Duodenal mucosa (tissue), 2 donors: ENCODE measurements around the gene ST6GALNAC4.
"Not testable (repeated sequence)": the region's sequence is repeated elsewhere in the genome, so short reads cannot be mapped to it uniquely, and the experiment has no call there.

Experiments used
- H3K27ac ChIP-seq: one replicate; pipeline ENCODE4 v1.7.0; 2013; ENCODE audit warnings: low read depth, low read length
- H3K27me3 ChIP-seq, 2 donors: one replicate each; pipeline ENCODE4 v1.7.0; 2013; ENCODE audit warnings: low read length in 2 of 2, control low read depth in 1 of 2; ENCODE audit not compliant: insufficient read depth in 2 of 2, control insufficient read depth in 1 of 2
- H3K36me3 ChIP-seq, 2 donors: one replicate each; pipeline ENCODE4 v1.7.0; 2013; ENCODE audit warnings: low read length in 2 of 2, control low read depth in 1 of 2; ENCODE audit not compliant: insufficient read depth in 2 of 2, control insufficient read depth in 1 of 2
- H3K4me1 ChIP-seq, 2 donors: one replicate each; pipeline ENCODE4 v1.7.0; 2013; ENCODE audit warnings: low read length in 2 of 2, control low read depth in 1 of 2; ENCODE audit not compliant: insufficient read depth in 2 of 2, control insufficient read depth in 1 of 2
- H3K4me3 ChIP-seq, 2 donors: one replicate each; pipeline ENCODE4 v1.7.0; 2013; ENCODE audit warnings: low read length in 2 of 2, low read depth in 1 of 2
- H3K9ac ChIP-seq, 2 donors: one replicate each; pipeline ENCODE4 v1.7.0; 2013; ENCODE audit warnings: low read length in 2 of 2, low read depth in 1 of 2
- H3K9me3 ChIP-seq, 2 donors: one replicate each; pipeline ENCODE4 v1.7.0; 2013; ENCODE audit warnings: low read length in 2 of 2, control low read depth in 1 of 2; ENCODE audit not compliant: control insufficient read depth in 1 of 2

ST6GALNAC4 gene

DNA sequence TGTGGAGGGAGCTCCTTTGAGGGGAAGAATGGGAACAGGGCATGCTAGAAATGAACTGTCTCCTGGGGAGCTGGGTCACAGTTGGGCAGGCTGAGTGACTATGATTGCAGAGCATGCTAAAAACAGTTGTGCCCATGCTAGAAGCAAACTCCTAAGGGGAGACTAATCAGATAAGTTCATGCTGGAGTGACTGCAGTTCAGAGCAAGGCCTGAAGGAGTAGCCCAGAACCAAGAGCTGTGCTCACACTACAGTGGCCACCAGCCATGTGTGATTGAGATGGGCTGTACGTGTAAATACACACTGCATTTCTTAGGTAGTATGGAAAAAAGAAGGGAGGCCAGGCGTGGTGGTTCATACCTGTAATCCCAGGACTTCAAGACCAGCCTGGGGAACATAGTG is 29.0 kb downstream of the ST6GALNAC4 start:
- Histone ChIP-seq H3K9ac (no peak overlapping the region), H3K36me3 (peaks cover 0 to 23% of the 10 kb centered on the region in 2 donors), H3K27ac (no peak overlapping the region), H3K27me3 (no peaks in the 10 kb centered on the region), H3K4me3 (no peak overlapping the region), H3K4me1 (no peaks in the 10 kb centered on the region), H3K9me3 (peaks cover 0 to 7% of the 10 kb centered on the region in 2 donors)

DNA sequence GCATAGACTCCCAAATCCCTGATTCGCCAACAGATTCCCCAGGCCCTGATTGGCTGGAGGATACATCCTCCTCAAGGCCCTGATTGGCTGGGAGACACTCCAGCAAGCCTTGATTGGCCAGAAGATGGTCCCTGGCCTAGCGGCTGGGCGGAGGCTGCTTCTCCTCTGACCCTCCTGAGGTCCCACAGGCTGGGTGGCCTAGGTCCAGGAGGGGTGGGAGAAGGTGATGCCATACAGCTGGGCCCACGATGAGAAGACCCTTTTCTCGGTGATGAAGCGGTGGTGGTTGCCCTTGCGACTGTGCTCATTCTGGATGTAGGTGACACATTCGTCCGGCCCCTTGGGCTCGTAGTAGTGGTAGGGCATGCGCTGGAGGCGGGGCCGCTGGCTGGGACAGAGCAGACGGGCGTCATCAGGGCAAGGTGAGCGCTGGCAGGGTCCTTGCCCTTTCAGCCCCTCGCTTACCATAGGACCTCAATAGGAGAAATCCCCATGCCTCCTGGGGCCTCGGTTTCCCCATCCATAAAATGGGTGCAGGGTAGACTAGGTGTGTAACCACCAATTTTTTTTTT is 30.4 kb downstream of the ST6GALNAC4 start:
- Histone ChIP-seq H3K27ac (no peak overlapping the region), H3K36me3 (peaks cover 0 to 22% of the 10 kb centered on the region in 2 donors), H3K4me1 (no peaks in the 10 kb centered on the region), H3K27me3 (no peaks in the 10 kb centered on the region), H3K9ac (no peak overlapping the region), H3K4me3 (no peak overlapping the region), H3K9me3 (no peaks in the 10 kb centered on the region)

DNA sequence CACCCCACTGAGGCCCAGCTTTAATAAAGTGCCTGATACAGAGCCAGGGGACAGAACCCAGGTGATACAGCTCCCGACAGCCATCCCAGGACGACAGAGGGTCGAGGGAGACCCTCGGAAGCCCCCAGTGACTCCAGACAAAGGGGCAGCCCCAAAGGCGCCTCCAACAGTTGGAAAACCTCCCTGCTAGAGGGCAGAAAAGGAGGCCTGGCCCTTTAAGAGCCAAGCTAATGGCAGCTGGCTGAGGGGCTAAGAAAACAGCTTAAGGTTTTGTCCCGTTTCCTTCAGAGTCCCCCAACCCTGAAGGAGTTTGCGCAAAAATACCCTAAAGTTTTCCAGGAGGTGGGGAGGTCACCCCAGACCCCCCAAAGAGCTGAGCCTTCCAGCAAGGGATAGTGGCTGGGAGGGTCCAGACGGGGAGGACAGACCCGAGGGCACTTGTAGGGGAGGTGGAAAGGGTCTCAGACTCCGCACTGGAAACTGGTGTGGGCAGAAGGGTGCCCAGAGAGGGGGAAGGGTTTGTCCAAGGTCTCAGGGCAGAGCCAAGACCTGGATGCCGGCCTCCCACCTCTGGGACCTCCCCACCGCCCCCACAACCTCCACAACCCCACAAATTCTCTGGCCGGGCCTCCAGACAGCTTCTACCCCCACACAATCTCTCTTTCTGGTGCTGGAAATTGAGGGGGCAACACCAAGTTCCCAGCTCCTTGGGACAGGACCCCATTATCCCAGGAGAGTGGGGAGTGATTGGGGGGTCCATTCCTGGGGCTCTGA is 31.1 kb downstream of the ST6GALNAC4 start:
- Histone ChIP-seq H3K9me3 (no peaks in the 10 kb centered on the region), H3K4me3 (no peak overlapping the region), H3K36me3 (peaks cover 0 to 22% of the 10 kb centered on the region in 2 donors), H3K27ac (no peak overlapping the region), H3K27me3 (no peaks in the 10 kb centered on the region), H3K4me1 (no peaks in the 10 kb centered on the region), H3K9ac (no peak overlapping the region)

DNA sequence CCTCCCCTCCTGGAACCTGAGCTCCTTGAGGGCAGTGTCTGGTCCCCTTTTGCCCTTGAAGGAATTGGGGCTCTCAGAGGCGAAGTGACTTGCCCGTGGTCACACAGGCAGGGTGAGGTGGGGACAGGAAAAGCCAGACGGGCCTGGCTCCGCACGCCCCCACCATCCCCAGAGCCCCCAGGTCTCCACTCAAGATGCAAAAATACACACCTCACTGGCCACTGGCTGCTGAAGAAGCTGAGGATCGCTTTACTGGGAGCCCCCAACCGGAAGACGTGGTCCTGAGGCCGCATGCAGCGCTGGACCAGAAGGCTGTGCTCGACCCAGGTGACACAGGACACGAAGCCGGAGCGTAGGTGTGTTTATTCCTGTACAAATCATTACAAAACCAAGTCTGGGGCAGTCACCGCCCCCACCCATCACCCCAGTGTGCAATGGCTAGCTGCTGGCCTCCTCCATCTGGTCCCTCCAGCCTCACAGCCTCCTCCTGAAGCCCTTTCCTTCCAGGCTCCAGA is 31.8 kb downstream of the ST6GALNAC4 start:
- Histone ChIP-seq H3K9me3 (no peaks in the 10 kb centered on the region), H3K36me3 (peaks cover 0 to 16% of the 10 kb centered on the region in 2 donors), H3K9ac (no peak overlapping the region), H3K4me3 (no peak overlapping the region), H3K4me1 (no peaks in the 10 kb centered on the region), H3K27ac (no peak overlapping the region), H3K27me3 (no peaks in the 10 kb centered on the region)

DNA sequence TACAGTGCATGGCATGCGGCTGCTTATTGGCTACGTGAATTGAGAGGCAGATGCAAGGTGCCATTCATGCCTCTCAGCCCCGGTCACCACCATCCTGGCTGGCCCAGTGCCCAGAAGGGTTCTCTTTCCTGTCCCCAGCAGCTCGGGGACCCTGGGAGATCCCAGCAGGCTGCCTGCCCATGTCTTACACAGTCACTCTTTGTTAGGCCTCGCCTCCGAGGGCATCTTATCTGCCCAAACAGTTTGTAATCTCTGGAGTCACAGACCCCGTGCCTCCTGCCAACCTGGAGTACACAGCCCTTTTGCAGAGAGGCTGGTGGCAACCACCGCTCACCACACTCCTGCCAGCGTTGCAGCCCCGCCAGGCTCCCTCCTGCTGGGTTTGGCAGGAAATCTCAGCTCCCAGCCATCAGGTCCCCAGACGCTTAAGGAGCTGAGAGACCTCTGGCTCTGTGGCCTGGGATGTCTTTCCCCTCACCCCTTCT is 32.4 kb downstream of the ST6GALNAC4 start:
- Histone ChIP-seq H3K27ac (no peak overlapping the region), H3K9me3 (no peaks in the 10 kb centered on the region), H3K27me3 (no peaks in the 10 kb centered on the region), H3K4me3 (no peak overlapping the region), H3K36me3 (peaks cover 0 to 15% of the 10 kb centered on the region in 2 donors), H3K4me1 (no peaks in the 10 kb centered on the region), H3K9ac (no peak overlapping the region)

DNA sequence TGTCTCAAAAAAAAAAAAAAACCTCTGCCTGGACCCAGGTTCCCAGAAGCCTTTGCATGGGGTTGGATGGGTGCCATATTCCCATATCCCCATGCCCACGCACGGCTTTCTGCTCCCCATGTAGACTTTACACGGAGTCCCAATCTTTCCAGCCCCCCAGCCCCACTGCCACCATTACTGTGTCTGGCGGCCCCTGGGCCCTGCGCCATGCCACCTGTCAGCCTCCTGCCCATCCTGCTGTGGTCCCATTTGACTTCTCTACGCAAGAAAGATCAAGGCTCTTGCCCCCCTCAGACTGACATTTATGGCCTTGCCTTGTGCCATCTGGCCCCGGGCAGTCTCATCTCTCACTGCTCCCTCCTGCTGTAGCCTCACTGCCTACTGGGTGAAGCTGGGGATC is 32.9 kb downstream of the ST6GALNAC4 start:
- H3K36me3 ChIP-seq, result peaks cover 0 to 15% of the 10 kb centered on the region in 2 donors
- H3K4me3 ChIP-seq, result no peak overlapping the region
- no peak overlapping the region for H3K9ac ChIP-seq
- H3K9me3 ChIP-seq, result no peaks in the 10 kb centered on the region
- H3K4me1 ChIP-seq, result no peaks in the 10 kb centered on the region
- no peaks in the 10 kb centered on the region for H3K27me3 ChIP-seq
- H3K27ac ChIP-seq, result no peak overlapping the region

DNA sequence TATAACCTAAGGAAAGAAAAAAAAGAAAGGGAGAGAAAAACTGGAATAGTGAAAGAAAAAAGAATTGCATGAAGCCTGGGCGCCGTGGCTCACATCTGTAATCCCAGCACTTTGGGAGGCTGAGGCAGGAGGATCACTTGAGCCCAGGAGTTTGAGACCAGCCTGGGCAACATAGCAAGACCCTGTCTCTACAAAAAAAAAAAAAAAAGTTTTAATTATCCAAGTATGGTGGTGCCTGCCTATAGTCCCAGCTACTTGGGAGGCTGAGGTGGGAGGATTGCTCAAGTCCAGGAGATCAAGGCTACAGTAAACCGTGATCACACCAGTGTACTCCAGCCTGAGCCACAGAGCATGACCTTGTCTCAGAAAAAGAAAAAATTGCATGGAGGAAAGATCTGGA is 35.1 kb downstream of the ST6GALNAC4 start:
- not testable (repeated sequence) for H3K27ac ChIP-seq, H3K27me3 ChIP-seq, H3K4me3 ChIP-seq, H3K36me3 ChIP-seq, H3K9me3 ChIP-seq, H3K9ac ChIP-seq
- peaks cover 5 to 13% of the 10 kb centered on the region in 2 donors for H3K4me1 ChIP-seq

DNA sequence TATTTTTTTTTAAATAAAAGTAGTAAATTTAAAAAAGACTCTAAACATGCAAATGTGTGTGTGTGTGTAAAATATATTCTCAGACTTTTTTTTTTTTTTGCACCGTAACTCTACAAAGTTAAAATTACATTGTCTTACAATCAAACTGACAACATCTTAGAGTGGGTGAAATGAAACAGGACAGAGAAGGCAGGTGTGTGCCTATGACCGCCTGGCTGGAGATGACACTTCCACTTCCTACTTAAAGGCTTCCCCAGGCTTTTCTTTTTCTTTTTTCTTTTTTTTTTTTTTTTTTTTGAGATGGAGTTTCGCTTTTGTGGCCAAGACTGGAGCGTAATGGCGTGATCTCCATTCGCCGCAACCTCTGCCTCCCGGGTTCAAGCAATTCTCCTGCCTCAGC is 36.7 kb downstream of the ST6GALNAC4 start:
- no peaks in the 10 kb centered on the region for H3K27me3 ChIP-seq
- no peak overlapping the region for H3K4me3 ChIP-seq
- no peaks in the 10 kb centered on the region for H3K36me3 ChIP-seq
- H3K4me1 ChIP-seq, result peaks cover 11 to 25% of the 10 kb centered on the region in 2 donors
- H3K9ac ChIP-seq, result no peak overlapping the region
- no peak overlapping the region for H3K27ac ChIP-seq
- H3K9me3 ChIP-seq, result no peaks in the 10 kb centered on the region

DNA sequence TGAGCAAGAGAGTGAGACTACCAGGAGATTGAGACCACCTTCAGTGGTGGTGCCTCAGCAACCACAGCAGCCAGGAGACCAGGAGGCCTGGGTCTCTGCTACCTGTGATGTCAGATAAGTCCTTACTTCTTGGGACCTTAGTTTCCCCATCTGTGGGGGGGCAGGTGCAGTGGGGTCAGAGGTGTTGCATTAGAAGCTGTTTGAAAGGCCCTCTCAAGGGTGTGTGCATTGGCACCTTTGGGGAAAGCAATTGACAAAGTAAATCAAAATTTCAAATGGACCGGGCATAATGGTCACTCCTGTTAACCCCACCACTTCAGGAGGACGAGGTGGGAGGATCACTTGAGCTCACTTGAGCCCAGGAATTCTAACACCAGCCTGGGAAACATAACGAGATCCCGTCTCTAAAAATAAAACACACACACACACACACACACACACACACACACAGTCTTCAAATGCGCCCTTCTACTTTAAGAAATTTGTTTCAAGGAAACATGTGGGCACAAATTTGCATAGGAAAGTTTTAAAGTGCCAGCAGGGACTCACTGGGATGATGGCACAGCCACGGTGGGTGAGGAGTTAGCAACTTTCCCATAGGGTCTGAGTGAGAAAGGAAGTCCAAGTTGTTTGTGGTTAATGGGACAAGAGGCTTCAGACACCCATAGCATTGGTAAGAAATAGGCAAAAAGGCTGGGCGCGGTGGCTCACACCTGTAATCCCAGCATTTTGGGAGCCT is 38.0 kb downstream of the ST6GALNAC4 start:
- no peak overlapping the region for H3K27ac ChIP-seq
- no peak overlapping the region for H3K9ac ChIP-seq
- H3K9me3 ChIP-seq, result no peaks in the 10 kb centered on the region
- peaks cover 11 to 31% of the 10 kb centered on the region in 2 donors for H3K4me1 ChIP-seq
- H3K27me3 ChIP-seq, result no peaks in the 10 kb centered on the region
- H3K36me3 ChIP-seq, result no peaks in the 10 kb centered on the region
- no peak overlapping the region for H3K4me3 ChIP-seq
